Activated CD4-positive, CD25-positive, alpha-beta regulatory T cell treated with anti-CD3 and anti-CD28 coated beads, Interleukin-2, amount 50 U/mL, for 72 hours (primary cell): ENCODE data around the gene PROK1.
A peak's percentile ranks its signal among the peaks of the same experiment; 100 is the strongest.
"Not testable (repeated sequence)": the region's sequence is repeated elsewhere in the genome, so short reads cannot be mapped to it uniquely, and the experiment has no call there.

Source experiments
- DNase-seq: peaks from one replicate; pipeline ENCODE4 v3.0.0; 2021

The PROK1 gene

GRCh38 chr1:110434946-110435345 lies 16.0 kb upstream of the PROK1 start:
- no peak for DNase-seq

GRCh38 chr1:110436635-110437034 lies 14.3 kb upstream of the PROK1 start:
- DNase-seq, result no peak

GRCh38 chr1:110437645-110438299 lies 13.2 kb upstream of the PROK1 start:
- DNase-seq, result not testable (repeated sequence)

- DNase-seq, result no peak
Measured at GRCh38 chr1:110438893-110439292, 12.1 kb upstream of the PROK1 start.

- DNase-seq, result not testable (repeated sequence)
Measured at GRCh38 chr1:110439873-110440272, 11.1 kb upstream of the PROK1 start.

GRCh38 chr1:110440877-110441276 lies 10.1 kb upstream of the PROK1 start:
- DNase-seq, result no peak

GRCh38 chr1:110441888-110442287 lies 9.1 kb upstream of the PROK1 start:
- no peak for DNase-seq

GRCh38 chr1:110443451-110443850 lies 7.5 kb upstream of the PROK1 start:
- no peak for DNase-seq

GRCh38 chr1:110444561-110444960 lies 6.4 kb upstream of the PROK1 start:
- no peak for DNase-seq

- DNase-seq, result no peak
Measured at GRCh38 chr1:110449661-110450651, 993 bp upstream of the PROK1 start.

- no peak for DNase-seq
Measured at GRCh38 chr1:110452330-110452729, 1.4 kb downstream of the PROK1 start.

- no peak for DNase-seq
Measured at GRCh38 chr1:110453829-110454228, 2.9 kb downstream of the PROK1 start.

- DNase-seq, result no peak
Measured at GRCh38 chr1:110454328-110454727, 3.4 kb downstream of the PROK1 start.

- DNase-seq, result no peak
Measured at GRCh38 chr1:110455151-110455550, 4.2 kb downstream of the PROK1 start.

GRCh38 chr1:110457206-110457605 lies 6.3 kb downstream of the PROK1 start:
- DNase-seq, result no peak

- DNase-seq, result peak; percentile 82
Measured at GRCh38 chr1:110460253-110461220, 9.6 kb downstream of the PROK1 start.

GRCh38 chr1:110462093-110462492 lies 11.1 kb downstream of the PROK1 start:
- no peak for DNase-seq

GRCh38 chr1:110462964-110463363 lies 12.0 kb downstream of the PROK1 start:
- no peak for DNase-seq

- no peak for DNase-seq
Measured at GRCh38 chr1:110463725-110464124, 12.8 kb downstream of the PROK1 start.

GRCh38 chr1:110464340-110464739 lies 13.4 kb downstream of the PROK1 start:
- DNase-seq, result no peak

- no peak for DNase-seq
Measured at GRCh38 chr1:110465038-110465813, 14.3 kb downstream of the PROK1 start.

- no peak for DNase-seq
Measured at GRCh38 chr1:110465814-110466380, 14.9 kb downstream of the PROK1 start.
